ENCODE results near the gene SPACA5B.

The SPACA5B gene

GRCh38 chrX:48166322-48166721 is 35.9 kb downstream of the SPACA5B start:
- peak in 1 of 2 experiments; percentile 61; a peak in 1 of 4 replicates for TF ChIP-seq REST (IDR thresholded peaks at IDR 0.05; ENCODE audit: insufficient read depth in 1 of 2, low read depth in 2 of 2, low read length in 2 of 2)

- TF ChIP-seq FOXP2 (optimal IDR thresholded peaks at IDR 0.05; ENCODE audit: borderline replicate concordance, extremely low read depth, extremely low read length, insufficient read depth) (no peak), POLR2AphosphoS5 (IDR thresholded peaks at IDR 0.05; ENCODE audit: low read depth, low read length) (no peak), REST (IDR thresholded peaks at IDR 0.05; ENCODE audit: insufficient read depth in 1 of 2, low read depth in 2 of 2, low read length in 2 of 2) (no peak), SIN3A (IDR thresholded peaks at IDR 0.05; ENCODE audit: borderline replicate concordance, insufficient read depth, low read length) (no peak), TAF1 (IDR thresholded peaks at IDR 0.05; ENCODE audit: borderline replicate concordance, insufficient read depth, low read length) (no peak)
Measured at GRCh38 chrX:48179691-48180090, 49.3 kb downstream of the SPACA5B start.

- TF ChIP-seq POLR2AphosphoS5 (IDR thresholded peaks at IDR 0.05; ENCODE audit: low read depth, low read length): no peak
- TF ChIP-seq TAF1 (IDR thresholded peaks at IDR 0.05; ENCODE audit: borderline replicate concordance, insufficient read depth, low read length): no peak
- TF ChIP-seq SIN3A (IDR thresholded peaks at IDR 0.05; ENCODE audit: borderline replicate concordance, insufficient read depth, low read length): no peak
- no peak for TF ChIP-seq FOXP2 (optimal IDR thresholded peaks at IDR 0.05; ENCODE audit: borderline replicate concordance, extremely low read depth, extremely low read length, insufficient read depth)
- TF ChIP-seq REST (IDR thresholded peaks at IDR 0.05; ENCODE audit: insufficient read depth in 1 of 2, low read depth in 2 of 2, low read length in 2 of 2): no peak
Measured at GRCh38 chrX:48180811-48181210, 50.4 kb downstream of the SPACA5B start.

Measured in PFSK-1 (cell line).